Sciatic nerve (tissue), 2 donors: Measurements from ENCODE around the gene LDLRAD4. TPM values are rescaled to one million over a fixed set of nuclear protein-coding genes. Genes with fewer than 3 reads are reported as not detected.

Source experiments
- ATAC-seq: fragments of 200-7000 bp; cut with Tn5 transposase; one replicate; pipeline ENCODE4 v1.9.1; 2020; ENCODE audit warnings: mild to moderate bottlenecking, moderate library complexity
- DNase-seq: peaks from one replicate; pipeline ENCODE4 v3.0.0-alpha.2; 2020; ENCODE audit warnings: low spot score
- intact Hi-C: fragments of 100-400 bp; cut with DNase I; formaldehyde crosslinking; loops from one replicate; pipeline ENCODE4 v1.14.2; 2022
- total RNA-seq: library from RNA; stranded (reverse); fragmentation: NEBNext Ultra II Directional; extraction: Animal tissue kit (Norgen Biotek cat#: 25700); gene quantifications from one replicate; pipeline ENCODE4 v1.2.1, GENCODE V29; 2021
- donor health status: DM: no; HTN: no; CAD: no.
- donor health status: DM: no; HTN: no; CAD: no.

LDLRAD4 gene
- total RNA-seq, 1 donor from 2014 or later, result 27.1 TPM

- no peak for DNase-seq
- intact Hi-C loops, result no loop called here
- peak; percentile 82 for ATAC-seq
Observed at GRCh38 chr18:13611142-13611600, 392.6 kb downstream of the LDLRAD4 start.

- ATAC-seq (peak; percentile 73), DNase-seq (no peak)
- intact Hi-C loops, result no loop called here
Observed at GRCh38 chr18:13611601-13612195, 393.1 kb downstream of the LDLRAD4 start.

GRCh38 chr18:13612196-13612997 is 393.8 kb downstream of the LDLRAD4 start:
- ATAC-seq, result peak; percentile 4
- intact Hi-C loops, result no loop called here
- no peak for DNase-seq

- intact Hi-C loops, result no loop called here
- no peak for ATAC-seq
- no peak for DNase-seq
Observed at GRCh38 chr18:13613099-13613498, 394.5 kb downstream of the LDLRAD4 start.

- ATAC-seq, result no peak
- no peak for DNase-seq
- intact Hi-C loops, result no loop called here
Observed at GRCh38 chr18:13613591-13614501, 395.3 kb downstream of the LDLRAD4 start.

GRCh38 chr18:13614641-13615288 is 396.2 kb downstream of the LDLRAD4 start:
- DNase-seq (no peak), ATAC-seq (no peak)
- intact Hi-C loops, result no loop called here

- DNase-seq (no peak), ATAC-seq (no peak)
- intact Hi-C loops, result no loop called here
Observed at GRCh38 chr18:13615432-13615861, 396.9 kb downstream of the LDLRAD4 start.

GRCh38 chr18:13616041-13616440 is 397.5 kb downstream of the LDLRAD4 start:
- no peak for DNase-seq
- intact Hi-C loops, result no loop called here
- ATAC-seq, result no peak

GRCh38 chr18:13616525-13617035 is 398.0 kb downstream of the LDLRAD4 start:
- ATAC-seq (no peak), DNase-seq (no peak)
- intact Hi-C loops, result no loop called here

GRCh38 chr18:13617826-13618515 is 399.4 kb downstream of the LDLRAD4 start:
- intact Hi-C loops, result no loop called here
- no peak for ATAC-seq

GRCh38 chr18:13618760-13619438 is 400.3 kb downstream of the LDLRAD4 start:
- no peak for ATAC-seq
- no peak for DNase-seq
- intact Hi-C loops, result no loop called here

More at GRCh38 chr18:13617826-13618515, 399.4 kb downstream of the LDLRAD4 start:
- no peak for DNase-seq

GRCh38 chr18:13619505-13620205 is 401.1 kb downstream of the LDLRAD4 start:
- no peak for ATAC-seq
- intact Hi-C loops, result no loop called here
- no peak for DNase-seq

- ATAC-seq (no peak), DNase-seq (no peak)
- intact Hi-C loops, result no loop called here
Observed at GRCh38 chr18:13620206-13620672, 401.7 kb downstream of the LDLRAD4 start.

- intact Hi-C loops, result no loop called here
- DNase-seq (no peak), ATAC-seq (no peak)
Observed at GRCh38 chr18:13620818-13621445, 402.4 kb downstream of the LDLRAD4 start.

- intact Hi-C loops, result no loop called here
- ATAC-seq (no peak), DNase-seq (no peak)
Observed at GRCh38 chr18:13621446-13621849, 402.9 kb downstream of the LDLRAD4 start.

GRCh38 chr18:13621886-13622619 is 403.5 kb downstream of the LDLRAD4 start:
- DNase-seq (no peak), ATAC-seq (no peak)
- intact Hi-C loops, result no loop called here
